ENCODE results near the gene GLYATL2. TPM values are rescaled to one million over a fixed set of nuclear protein-coding genes. Genes with fewer than 3 reads are reported as not detected.

GLYATL2 gene
- total RNA-seq, 1 experiment from 2014 or later = not detected

Other genes with a start within 250 kb of the GLYATL2 start
- gene CNTF, start 222.0 kb downstream of the GLYATL2 start, total RNA-seq (2022) = 2.4 and 2.9 TPM in 2 replicates
- not detected in 2 replicates for gene GLYAT, start 112.8 kb downstream of the GLYATL2 start, total RNA-seq (2022)
- not detected in 2 replicates for gene GLYATL1, start 94.8 kb upstream of the GLYATL2 start, total RNA-seq (2022)
- not detected in 2 replicates for gene GLYATL1B, start 241.6 kb upstream of the GLYATL2 start, total RNA-seq (2022)